ENCODE results near the gene IQCN. TPM values are rescaled to one million over a fixed set of nuclear protein-coding genes. Genes with fewer than 3 reads are reported as not detected.

Gene IQCN
- total RNA-seq, 4 donors from 2014 or later: 5.7 to 17.0 (median 8.9) TPM

- intact Hi-C loops (cut with DNase I): no loop called here
- no peak overlapping the region for H3K4me3 ChIP-seq (replicated peaks in 1 of 3)
- H3K27ac ChIP-seq: no peak overlapping the region
- DNase-seq: no peak
- no peaks in the 10 kb centered on the region for H3K9me3 ChIP-seq
- TF ChIP-seq POLR2A (IDR thresholded peaks at IDR 0.05) (no peak), CTCF (IDR thresholded peaks at IDR 0.05) (no peak)
- no peaks in the 10 kb centered on the region for H3K27me3 ChIP-seq
- H3K4me1 ChIP-seq: peaks cover 5 to 26% of the 10 kb centered on the region in 2 donors
- H3K36me3 ChIP-seq: peaks cover 7 to 10% of the 10 kb centered on the region in 2 donors
- 100% methylated on average over 2 of the region's 11 CpGs; no CpG with 5 or more reads in 1 of the 2 donors for WGBS, 2 donors
Measured at GRCh38 chr19:18312092-18312534, 37.9 kb upstream of the IQCN start.

- Histone ChIP-seq H3K9me3 (no peaks in the 10 kb centered on the region), H3K27me3 (no peaks in the 10 kb centered on the region), H3K36me3 (peaks cover 7 to 10% of the 10 kb centered on the region in 2 donors), H3K4me3 (replicated peaks in 1 of 3) (no peak overlapping the region), H3K4me1 (peaks cover 7 to 31% of the 10 kb centered on the region in 2 donors), H3K27ac (no peak overlapping the region)
- intact Hi-C loops (cut with DNase I): no loop called here
- no peak for DNase-seq
- TF ChIP-seq POLR2A (IDR thresholded peaks at IDR 0.05) (no peak), CTCF (IDR thresholded peaks at IDR 0.05) (no peak)
- 96 to 97% methylated on average over 14 to 18 of the region's 22 CpGs for WGBS, 2 donors
Measured at GRCh38 chr19:18311502-18312091, 37.3 kb upstream of the IQCN start.

- 76 to 100% methylated on average over 4 to 6 of the region's 13 CpGs for WGBS, 2 donors
- no peak for DNase-seq
- no peaks in the 10 kb centered on the region for H3K9me3 ChIP-seq
- TF ChIP-seq POLR2A (IDR thresholded peaks at IDR 0.05) (no peak), CTCF (IDR thresholded peaks at IDR 0.05) (no peak)
- H3K27me3 ChIP-seq: no peaks in the 10 kb centered on the region
- intact Hi-C loops (cut with DNase I): no loop called here
- H3K4me1 ChIP-seq: peaks cover 11 to 35% of the 10 kb centered on the region in 2 donors
- H3K36me3 ChIP-seq: peaks cover 7 to 10% of the 10 kb centered on the region in 2 donors
- H3K4me3 ChIP-seq (replicated peaks in 1 of 3): no peak overlapping the region
- H3K27ac ChIP-seq: no peak overlapping the region
Measured at GRCh38 chr19:18310966-18311365, 36.7 kb upstream of the IQCN start.

GRCh38 chr19:18310118-18310909, 36.1 kb upstream of the IQCN start:
- Histone ChIP-seq H3K27ac (no peak overlapping the region), H3K4me3 (replicated peaks in 1 of 3) (no peak overlapping the region), H3K27me3 (no peaks in the 10 kb centered on the region), H3K36me3 (peaks cover 7 to 10% of the 10 kb centered on the region in 2 donors), H3K9me3 (no peaks in the 10 kb centered on the region), H3K4me1 (peaks cover 13 to 40% of the 10 kb centered on the region in 2 donors)
- TF ChIP-seq POLR2A (IDR thresholded peaks at IDR 0.05) (no peak), CTCF (IDR thresholded peaks at IDR 0.05) (no peak)
- intact Hi-C loops (cut with DNase I): no loop called here
- no peak for DNase-seq
- WGBS, 2 donors: 95% methylated on average over 18 to 23 of the region's 23 CpGs

- Histone ChIP-seq H3K4me1 (peaks cover 20 to 47% of the 10 kb centered on the region in 2 donors), H3K36me3 (peaks cover 7 to 10% of the 10 kb centered on the region in 2 donors), H3K9me3 (no peaks in the 10 kb centered on the region), H3K27ac (no peak overlapping the region), H3K4me3 (replicated peaks in 1 of 3) (no peak overlapping the region), H3K27me3 (no peaks in the 10 kb centered on the region)
- intact Hi-C loops (cut with DNase I): no loop called here
- no peak for TF ChIP-seq POLR2A (IDR thresholded peaks at IDR 0.05)
- TF ChIP-seq CTCF (IDR thresholded peaks at IDR 0.05): no peak
- no peak for DNase-seq
- WGBS, 2 donors: 91 to 97% methylated on average over 12 to 32 of the region's 33 CpGs
Measured at GRCh38 chr19:18309525-18310064, 35.3 kb upstream of the IQCN start.

All from thyroid gland (tissue), 4 donors.